GM18505 (cell line): ENCODE measurements around the gene SARDH.

Experiments
- ATAC-seq: cut with Tn5 transposase; IDR thresholded peaks from one replicate; pipeline ENCODE4 v1.9.1; 2021; ENCODE audit not compliant: unreplicated experiment
- POLR2A ChIP-seq: IDR thresholded peaks from 4 replicates; pipeline ENCODE4 v1.6.1; 2011; ENCODE audit warnings: borderline replicate concordance; ENCODE audit not compliant: insufficient read depth, insufficient read length; ENCODE audit errors: extremely low read depth

Gene SARDH

GRCh38 chr9:133656211-133657119, 81.7 kb downstream of the SARDH start:
- no peak for TF ChIP-seq POLR2A
- no peak for ATAC-seq

- no peak for ATAC-seq
- no peak for TF ChIP-seq POLR2A
These were observed 82.5 kb downstream of the SARDH start for GRCh38 chr9:133655701-133656100.

GRCh38 chr9:133654736-133655657, 83.2 kb downstream of the SARDH start:
- no peak for TF ChIP-seq POLR2A
- no peak for ATAC-seq

- no peak for TF ChIP-seq POLR2A
- no peak for ATAC-seq
These were observed 84.5 kb downstream of the SARDH start for GRCh38 chr9:133653638-133654037.

GRCh38 chr9:133650026-133650425, 88.1 kb downstream of the SARDH start:
- TF ChIP-seq POLR2A, result no peak
- no peak for ATAC-seq

GRCh38 chr9:133649194-133649593, 89.0 kb downstream of the SARDH start:
- ATAC-seq, result no peak
- no peak for TF ChIP-seq POLR2A

- no peak for TF ChIP-seq POLR2A
- ATAC-seq, result no peak
These were observed 90.2 kb downstream of the SARDH start for GRCh38 chr9:133647765-133648469.

- no peak for TF ChIP-seq POLR2A
- ATAC-seq, result no peak
These were observed 91.0 kb downstream of the SARDH start for GRCh38 chr9:133647148-133647547.

DNA sequence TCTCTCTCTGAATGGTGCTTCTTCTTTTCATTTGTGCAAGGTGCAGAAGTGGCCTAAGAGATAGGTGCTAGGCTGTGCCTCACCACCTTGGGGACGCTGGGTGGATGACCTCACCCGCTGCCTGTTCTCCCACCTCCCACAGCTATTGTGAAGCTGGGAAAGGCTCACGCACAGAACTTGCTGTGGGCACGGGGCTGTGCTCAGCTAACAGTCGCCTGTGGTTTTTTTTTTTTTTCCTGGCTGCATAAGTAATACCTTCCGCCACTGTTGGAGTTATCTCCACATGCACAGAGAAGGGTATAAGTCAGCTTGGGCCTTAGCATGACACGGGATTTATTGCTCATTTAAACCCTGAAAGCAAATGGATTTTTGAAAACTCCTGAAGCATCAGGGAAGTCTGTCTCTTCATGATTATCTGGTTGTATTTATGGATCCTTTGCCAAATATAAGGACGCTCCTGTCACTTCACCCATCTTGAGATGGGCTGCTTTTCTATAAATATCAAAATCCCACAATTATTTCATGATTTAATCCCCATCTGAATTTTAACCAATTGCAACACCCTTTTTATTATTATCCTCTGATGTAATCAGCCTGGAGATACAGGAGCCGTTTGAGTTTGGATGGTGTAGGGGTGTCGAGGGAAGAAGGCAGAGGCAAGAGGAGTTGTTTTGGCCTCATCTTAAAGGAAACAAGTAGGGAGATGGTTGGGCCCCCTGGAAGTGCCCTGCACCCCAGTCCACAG, 93.0 kb downstream of the SARDH start:
- no peak for TF ChIP-seq POLR2A
- ATAC-seq, result no peak

GRCh38 chr9:133643978-133644760, 94.0 kb downstream of the SARDH start:
- no peak for TF ChIP-seq POLR2A
- no peak for ATAC-seq

- ATAC-seq, result no peak
- no peak for TF ChIP-seq POLR2A
These were observed 94.8 kb downstream of the SARDH start for GRCh38 chr9:133643362-133643755.
